Measurements from ENCODE around the gene CCRL2.

The CCRL2 gene

GRCh38 chr3:46369151-46369550, 37.9 kb upstream of the CCRL2 start:
- no peak for TF ChIP-seq CTCF (IDR thresholded peaks at IDR 0.05)
- no peaks in the 10 kb centered on the region for H3K9me3 ChIP-seq
- no peak overlapping the region for H3K27ac ChIP-seq
- H3K36me3 ChIP-seq, result no peaks in the 10 kb centered on the region
- no peaks in the 10 kb centered on the region for H3K27me3 ChIP-seq
- H3K4me3 ChIP-seq (ENCODE audit: low read depth in 1 of 2, low read length in 1 of 2), result no peak overlapping the region
- H3K4me1 ChIP-seq (ENCODE audit: control insufficient read depth in 1 of 2, insufficient read depth in 1 of 2, low read depth in 1 of 2, low read length in 1 of 2), result peaks cover 0 to 13% of the 10 kb centered on the region in 2 experiments

GRCh38 chr3:46369675-46370132, 37.4 kb upstream of the CCRL2 start:
- peaks cover 0 to 13% of the 10 kb centered on the region in 2 experiments for H3K4me1 ChIP-seq (ENCODE audit: control insufficient read depth in 1 of 2, insufficient read depth in 1 of 2, low read depth in 1 of 2, low read length in 1 of 2)
- TF ChIP-seq CTCF (IDR thresholded peaks at IDR 0.05), result no peak
- H3K27me3 ChIP-seq, result peaks cover 3% of the 10 kb centered on the region
- no peaks in the 10 kb centered on the region for H3K36me3 ChIP-seq
- no peaks in the 10 kb centered on the region for H3K9me3 ChIP-seq
- no peak overlapping the region for H3K27ac ChIP-seq
- no peak overlapping the region for H3K4me3 ChIP-seq (ENCODE audit: low read depth in 1 of 2, low read length in 1 of 2)

- Histone ChIP-seq H3K27me3 (peaks cover 5% of the 10 kb centered on the region), H3K36me3 (no peaks in the 10 kb centered on the region), H3K9me3 (no peaks in the 10 kb centered on the region), H3K4me3 (ENCODE audit: low read depth in 1 of 2, low read length in 1 of 2) (no peak within 1 kb of the TSS), H3K4me1 (ENCODE audit: control insufficient read depth in 1 of 2, insufficient read depth in 1 of 2, low read depth in 1 of 2, low read length in 1 of 2) (peaks cover 0 to 5% of the 10 kb centered on the region in 2 experiments), H3K27ac (no peak within 1 kb of the TSS)
- no peak for TF ChIP-seq CTCF (IDR thresholded peaks at IDR 0.05)
Observed at GRCh38 chr3:46370839-46371518, 36.1 kb upstream of the CCRL2 start, which contains the start of gene CCR5. TSS of gene CCR5 (plus strand) at chr3:46370946. CDS start at chr3:46372903, 1,957 bp downstream.

GRCh38 chr3:46371519-46372340, 35.3 kb upstream of the CCRL2 start:
- no peak for TF ChIP-seq CTCF (IDR thresholded peaks at IDR 0.05)
- Histone ChIP-seq H3K9me3 (no peaks in the 10 kb centered on the region), H3K4me1 (ENCODE audit: control insufficient read depth in 1 of 2, insufficient read depth in 1 of 2, low read depth in 1 of 2, low read length in 1 of 2) (peaks cover 0 to 5% of the 10 kb centered on the region in 2 experiments), H3K4me3 (ENCODE audit: low read depth in 1 of 2, low read length in 1 of 2) (no peak overlapping the region), H3K36me3 (no peaks in the 10 kb centered on the region), H3K27me3 (peaks cover 5% of the 10 kb centered on the region), H3K27ac (no peak overlapping the region)

- no peak overlapping the region for H3K4me3 ChIP-seq (ENCODE audit: low read depth in 1 of 2, low read length in 1 of 2)
- H3K36me3 ChIP-seq, result no peaks in the 10 kb centered on the region
- peaks cover 0 to 5% of the 10 kb centered on the region in 2 experiments for H3K4me1 ChIP-seq (ENCODE audit: control insufficient read depth in 1 of 2, insufficient read depth in 1 of 2, low read depth in 1 of 2, low read length in 1 of 2)
- H3K27ac ChIP-seq, result no peak overlapping the region
- no peaks in the 10 kb centered on the region for H3K9me3 ChIP-seq
- TF ChIP-seq CTCF (IDR thresholded peaks at IDR 0.05), result no peak
- H3K27me3 ChIP-seq, result peaks cover 5% of the 10 kb centered on the region
Observed at GRCh38 chr3:46372492-46373359, 34.3 kb upstream of the CCRL2 start.
